ENCODE results near the gene RELL1.

Gene RELL1

DNA sequence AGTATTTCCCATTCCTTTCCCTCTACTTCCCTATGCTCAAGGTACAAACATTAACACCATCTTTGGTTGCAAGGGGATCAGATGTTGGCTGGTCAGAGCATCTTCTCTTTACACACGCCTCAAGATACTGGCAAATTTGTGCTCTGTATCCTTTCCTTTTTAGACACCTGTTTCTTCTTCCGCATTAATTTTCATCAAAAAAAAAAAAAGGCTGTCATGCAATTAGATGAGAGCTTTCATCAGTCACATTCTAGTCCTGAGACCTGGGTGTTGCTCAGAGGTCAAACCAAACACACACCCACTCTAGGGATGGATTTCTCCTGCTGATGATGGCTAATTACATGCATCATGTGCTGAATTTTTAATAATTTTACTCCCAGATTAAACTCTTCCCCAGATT lies 2.0 kb downstream of the RELL1 start:
- no peak overlapping the region for H3K27ac ChIP-seq
- no peak for TF ChIP-seq ZFX (IDR thresholded peaks at IDR 0.05)
- TF ChIP-seq, protein P1, sequence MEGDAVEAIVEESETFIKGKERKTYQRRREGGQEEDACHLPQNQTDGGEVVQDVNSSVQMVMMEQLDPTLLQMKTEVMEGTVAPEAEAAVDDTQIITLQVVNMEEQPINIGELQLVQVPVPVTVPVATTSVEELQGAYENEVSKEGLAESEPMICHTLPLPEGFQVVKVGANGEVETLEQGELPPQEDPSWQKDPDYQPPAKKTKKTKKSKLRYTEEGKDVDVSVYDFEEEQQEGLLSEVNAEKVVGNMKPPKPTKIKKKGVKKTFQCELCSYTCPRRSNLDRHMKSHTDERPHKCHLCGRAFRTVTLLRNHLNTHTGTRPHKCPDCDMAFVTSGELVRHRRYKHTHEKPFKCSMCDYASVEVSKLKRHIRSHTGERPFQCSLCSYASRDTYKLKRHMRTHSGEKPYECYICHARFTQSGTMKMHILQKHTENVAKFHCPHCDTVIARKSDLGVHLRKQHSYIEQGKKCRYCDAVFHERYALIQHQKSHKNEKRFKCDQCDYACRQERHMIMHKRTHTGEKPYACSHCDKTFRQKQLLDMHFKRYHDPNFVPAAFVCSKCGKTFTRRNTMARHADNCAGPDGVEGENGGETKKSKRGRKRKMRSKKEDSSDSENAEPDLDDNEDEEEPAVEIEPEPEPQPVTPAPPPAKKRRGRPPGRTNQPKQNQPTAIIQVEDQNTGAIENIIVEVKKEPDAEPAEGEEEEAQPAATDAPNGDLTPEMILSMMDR (conservative IDR thresholded peaks at IDR 0.05) = no peak

DNA sequence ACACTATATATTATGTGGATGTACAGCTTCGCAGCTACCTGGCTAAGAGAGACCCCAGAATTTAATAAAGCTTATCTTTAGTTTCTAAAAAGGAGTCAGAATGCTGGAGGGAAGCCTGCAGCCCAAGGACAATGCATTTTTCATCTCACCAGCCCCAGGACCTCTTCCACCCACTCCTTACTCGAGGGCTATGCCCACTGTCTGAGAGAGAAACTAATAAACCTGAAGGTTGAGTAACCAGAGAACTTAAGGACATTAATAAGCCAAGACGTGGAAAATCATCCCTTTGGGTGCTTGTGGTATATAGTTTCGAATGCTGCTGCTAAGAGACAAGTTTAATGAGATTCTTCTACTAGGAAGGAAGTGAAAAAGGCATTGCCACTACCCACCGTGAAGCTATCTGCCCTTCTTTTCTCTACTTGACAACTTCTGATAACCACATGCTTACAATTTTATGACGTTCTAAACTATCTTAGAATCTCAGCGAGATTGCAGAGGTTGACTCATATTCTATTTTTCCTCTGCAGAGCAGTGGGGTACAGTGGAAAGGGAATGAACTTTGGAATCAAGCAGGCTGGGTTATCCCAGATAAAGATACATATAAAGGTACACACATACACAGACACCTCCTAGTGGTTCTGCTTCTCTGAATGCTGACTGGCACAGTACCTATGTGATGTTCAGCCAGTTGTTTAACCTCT lies 3.3 kb downstream of the RELL1 start:
- TF ChIP-seq, protein P1 (conservative IDR thresholded peaks at IDR 0.05) = no peak
- TF ChIP-seq ZFX (IDR thresholded peaks at IDR 0.05) = no peak
- H3K27ac ChIP-seq = no peak overlapping the region

DNA sequence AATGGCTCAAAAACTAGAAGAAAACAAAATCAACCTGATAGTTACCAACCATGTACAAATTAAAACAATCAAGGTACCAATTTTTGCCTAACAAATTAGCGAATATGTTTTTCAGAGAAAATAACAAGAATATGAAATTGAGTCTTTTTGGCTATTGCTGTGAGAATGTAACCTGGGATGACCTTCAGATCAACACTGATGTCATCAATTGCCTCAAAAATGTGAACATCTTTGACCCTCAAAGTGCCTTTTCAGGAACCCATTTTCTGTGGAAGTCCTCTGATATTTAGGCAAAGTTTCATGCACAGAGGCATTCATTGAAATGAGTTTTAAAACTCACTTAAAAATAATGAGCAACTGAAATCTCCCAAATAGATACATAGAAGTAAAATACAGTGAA lies 6.1 kb downstream of the RELL1 start:
- H3K27ac ChIP-seq = no peak overlapping the region
- TF ChIP-seq, protein P1 (conservative IDR thresholded peaks at IDR 0.05) = no peak
- no peak for TF ChIP-seq ZFX (IDR thresholded peaks at IDR 0.05)

DNA sequence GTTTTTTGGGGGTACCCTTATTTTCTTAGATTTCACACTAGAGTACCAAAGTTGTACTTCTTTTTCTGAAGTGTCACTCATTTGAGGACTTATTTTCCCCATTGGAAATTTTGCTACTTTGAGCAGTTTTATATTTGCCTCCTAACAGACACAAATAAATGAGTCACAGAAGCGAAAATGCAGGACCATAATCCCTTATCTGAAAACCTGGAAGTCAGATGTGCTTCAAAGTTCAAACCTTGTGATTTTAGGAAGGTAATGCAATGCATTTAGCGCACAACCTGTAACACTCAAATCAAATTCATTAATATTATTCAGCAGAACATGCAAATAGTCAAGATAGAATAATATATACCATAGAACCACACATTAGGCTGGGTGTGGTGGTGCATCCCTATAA lies 6.9 kb downstream of the RELL1 start:
- no peak overlapping the region for H3K27ac ChIP-seq
- no peak for TF ChIP-seq ZFX (IDR thresholded peaks at IDR 0.05)
- TF ChIP-seq, protein P1 (conservative IDR thresholded peaks at IDR 0.05) = no peak

DNA sequence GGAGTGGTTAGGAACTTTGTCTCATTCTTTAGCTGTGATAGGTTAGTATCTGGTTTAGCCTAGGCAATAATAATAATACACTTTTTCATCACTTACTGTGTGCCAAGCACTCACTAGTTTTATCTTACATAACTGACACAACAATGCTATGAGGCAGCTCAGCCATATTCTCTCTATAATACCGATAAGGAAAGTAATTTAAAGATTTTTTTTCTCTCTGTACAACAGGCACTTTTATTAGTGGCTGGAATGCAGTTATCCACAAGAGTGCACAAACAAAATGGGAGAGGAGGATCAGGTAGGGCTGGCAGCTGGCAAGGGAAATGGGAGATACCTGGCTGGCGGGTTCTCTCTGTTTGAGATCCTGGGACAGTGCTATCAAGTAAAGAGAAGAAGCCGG lies 7.6 kb downstream of the RELL1 start:
- no peak overlapping the region for H3K27ac ChIP-seq
- TF ChIP-seq, protein P1 (conservative IDR thresholded peaks at IDR 0.05) = no peak
- no peak for TF ChIP-seq ZFX (IDR thresholded peaks at IDR 0.05)

DNA sequence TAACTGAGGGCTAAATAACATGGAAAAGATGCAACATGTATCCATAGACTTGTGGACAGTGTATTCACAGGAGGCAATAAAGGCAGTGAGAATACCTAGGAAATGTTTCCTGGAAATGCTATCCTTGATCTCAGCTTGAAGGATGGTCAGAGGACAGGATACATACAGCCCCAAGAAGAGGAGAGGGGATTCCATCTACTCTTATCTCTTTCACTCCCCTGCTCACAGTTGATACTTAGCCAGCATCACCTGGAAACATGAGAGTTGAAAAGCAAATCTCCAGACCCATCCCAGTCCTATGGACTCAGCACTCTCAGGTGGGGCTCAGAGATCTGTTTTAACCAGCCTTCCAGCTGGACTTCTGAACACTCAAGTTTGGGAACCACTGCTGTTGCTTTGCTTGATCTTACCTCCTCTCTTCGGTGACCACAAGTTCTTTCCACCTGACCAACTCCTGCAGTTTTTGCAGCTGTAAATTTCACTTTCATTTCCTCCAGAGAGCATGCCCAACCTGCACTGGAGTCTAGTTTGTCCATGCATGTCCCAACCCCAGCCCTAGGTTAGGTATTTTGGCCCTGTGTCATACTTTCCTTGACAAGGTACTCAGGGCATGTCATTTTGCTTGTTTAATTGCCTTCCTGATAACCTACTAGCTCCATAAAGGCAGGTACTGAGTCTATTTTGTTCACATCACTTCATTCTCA lies 10.4 kb downstream of the RELL1 start:
- TF ChIP-seq, protein P1 (conservative IDR thresholded peaks at IDR 0.05) = no peak
- TF ChIP-seq ZFX (IDR thresholded peaks at IDR 0.05) = no peak

DNA sequence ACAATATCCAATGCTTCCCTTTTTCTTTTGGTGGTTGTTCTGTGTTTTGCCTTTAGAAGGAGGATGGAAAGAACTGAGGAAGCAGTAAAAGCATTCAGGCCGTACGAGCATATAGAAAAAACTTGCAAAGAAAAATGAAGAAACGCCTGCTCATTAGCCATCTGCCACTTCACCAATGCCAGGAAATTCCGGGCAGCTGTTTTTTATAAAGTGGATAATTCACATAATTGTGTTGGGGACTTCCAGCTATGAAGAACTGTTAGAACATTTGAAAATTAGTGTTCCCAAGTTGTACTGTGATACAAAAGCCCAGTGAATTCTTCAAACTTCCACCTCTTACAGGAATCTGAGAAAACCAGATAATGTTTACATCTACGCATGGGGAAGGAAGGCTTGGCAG lies 11.7 kb downstream of the RELL1 start:
- H3K27ac ChIP-seq = no peak overlapping the region
- TF ChIP-seq, protein P1 (conservative IDR thresholded peaks at IDR 0.05) = no peak
- TF ChIP-seq ZFX (IDR thresholded peaks at IDR 0.05) = no peak

More for the DNA sequence above, 10.4 kb downstream of the RELL1 start:
- no peak overlapping the region for H3K27ac ChIP-seq
